ENCODE data around the gene NMT2.

DNA sequence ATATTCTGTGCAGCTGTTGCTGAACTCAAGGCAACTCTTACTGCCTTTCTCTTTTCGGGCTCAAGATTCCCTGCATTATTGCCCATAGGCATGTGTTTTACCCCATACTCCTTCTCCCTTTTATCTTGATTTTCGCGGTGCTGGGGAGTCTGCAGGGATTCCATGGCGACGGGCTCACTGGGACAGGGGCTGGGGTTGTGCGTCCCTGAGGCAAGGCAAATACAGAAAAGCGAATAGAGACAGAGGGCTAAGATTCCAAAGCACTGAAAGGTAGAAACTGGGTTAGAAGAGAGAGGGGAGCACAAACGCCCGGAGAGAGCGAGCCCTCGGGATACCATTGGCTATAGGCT is 71.9 kb downstream of the NMT2 start:
- TF ChIP-seq, protein P1, sequence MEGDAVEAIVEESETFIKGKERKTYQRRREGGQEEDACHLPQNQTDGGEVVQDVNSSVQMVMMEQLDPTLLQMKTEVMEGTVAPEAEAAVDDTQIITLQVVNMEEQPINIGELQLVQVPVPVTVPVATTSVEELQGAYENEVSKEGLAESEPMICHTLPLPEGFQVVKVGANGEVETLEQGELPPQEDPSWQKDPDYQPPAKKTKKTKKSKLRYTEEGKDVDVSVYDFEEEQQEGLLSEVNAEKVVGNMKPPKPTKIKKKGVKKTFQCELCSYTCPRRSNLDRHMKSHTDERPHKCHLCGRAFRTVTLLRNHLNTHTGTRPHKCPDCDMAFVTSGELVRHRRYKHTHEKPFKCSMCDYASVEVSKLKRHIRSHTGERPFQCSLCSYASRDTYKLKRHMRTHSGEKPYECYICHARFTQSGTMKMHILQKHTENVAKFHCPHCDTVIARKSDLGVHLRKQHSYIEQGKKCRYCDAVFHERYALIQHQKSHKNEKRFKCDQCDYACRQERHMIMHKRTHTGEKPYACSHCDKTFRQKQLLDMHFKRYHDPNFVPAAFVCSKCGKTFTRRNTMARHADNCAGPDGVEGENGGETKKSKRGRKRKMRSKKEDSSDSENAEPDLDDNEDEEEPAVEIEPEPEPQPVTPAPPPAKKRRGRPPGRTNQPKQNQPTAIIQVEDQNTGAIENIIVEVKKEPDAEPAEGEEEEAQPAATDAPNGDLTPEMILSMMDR (IDR thresholded peaks at IDR 0.05; ENCODE audit: poor library complexity, severe bottlenecking) = no peak
- no peak for TF ChIP-seq POLR2AphosphoS5 (IDR thresholded peaks at IDR 0.05)
- TF ChIP-seq, protein P2, sequence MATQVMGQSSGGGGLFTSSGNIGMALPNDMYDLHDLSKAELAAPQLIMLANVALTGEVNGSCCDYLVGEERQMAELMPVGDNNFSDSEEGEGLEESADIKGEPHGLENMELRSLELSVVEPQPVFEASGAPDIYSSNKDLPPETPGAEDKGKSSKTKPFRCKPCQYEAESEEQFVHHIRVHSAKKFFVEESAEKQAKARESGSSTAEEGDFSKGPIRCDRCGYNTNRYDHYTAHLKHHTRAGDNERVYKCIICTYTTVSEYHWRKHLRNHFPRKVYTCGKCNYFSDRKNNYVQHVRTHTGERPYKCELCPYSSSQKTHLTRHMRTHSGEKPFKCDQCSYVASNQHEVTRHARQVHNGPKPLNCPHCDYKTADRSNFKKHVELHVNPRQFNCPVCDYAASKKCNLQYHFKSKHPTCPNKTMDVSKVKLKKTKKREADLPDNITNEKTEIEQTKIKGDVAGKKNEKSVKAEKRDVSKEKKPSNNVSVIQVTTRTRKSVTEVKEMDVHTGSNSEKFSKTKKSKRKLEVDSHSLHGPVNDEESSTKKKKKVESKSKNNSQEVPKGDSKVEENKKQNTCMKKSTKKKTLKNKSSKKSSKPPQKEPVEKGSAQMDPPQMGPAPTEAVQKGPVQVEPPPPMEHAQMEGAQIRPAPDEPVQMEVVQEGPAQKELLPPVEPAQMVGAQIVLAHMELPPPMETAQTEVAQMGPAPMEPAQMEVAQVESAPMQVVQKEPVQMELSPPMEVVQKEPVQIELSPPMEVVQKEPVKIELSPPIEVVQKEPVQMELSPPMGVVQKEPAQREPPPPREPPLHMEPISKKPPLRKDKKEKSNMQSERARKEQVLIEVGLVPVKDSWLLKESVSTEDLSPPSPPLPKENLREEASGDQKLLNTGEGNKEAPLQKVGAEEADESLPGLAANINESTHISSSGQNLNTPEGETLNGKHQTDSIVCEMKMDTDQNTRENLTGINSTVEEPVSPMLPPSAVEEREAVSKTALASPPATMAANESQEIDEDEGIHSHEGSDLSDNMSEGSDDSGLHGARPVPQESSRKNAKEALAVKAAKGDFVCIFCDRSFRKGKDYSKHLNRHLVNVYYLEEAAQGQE (IDR thresholded peaks at IDR 0.05; ENCODE audit: borderline replicate concordance) = no peak
- no peak for TF ChIP-seq EP300 (conservative IDR thresholded peaks at IDR 0.05; ENCODE audit: poor library complexity, severe bottlenecking)
- no peak for TF ChIP-seq EZH2 (IDR thresholded peaks at IDR 0.05; ENCODE audit: borderline replicate concordance, insufficient read depth, low read length, poor library complexity, severe bottlenecking)
- TF ChIP-seq TAF1 (IDR thresholded peaks at IDR 0.05; ENCODE audit: low read depth) = no peak
- no peak for TF ChIP-seq RAD21 (conservative IDR thresholded peaks at IDR 0.05)
- TF ChIP-seq SMC3 (conservative IDR thresholded peaks at IDR 0.05; ENCODE audit: poor library complexity) = no peak
